ENCODE data around the gene SSC5D.

GRCh38 chr19:55443045-55443823 is 45.0 kb upstream of the SSC5D start, which contains the start of gene SHISA7:
- TF ChIP-seq SUZ12 (IDR thresholded peaks at IDR 0.05; ENCODE audit: extremely low read depth, insufficient read depth, insufficient read length) (no peak), ZNF274 (IDR thresholded peaks at IDR 0.05; ENCODE audit: low read depth, low read length) (no peak)

All from NT2/D1 (cell line).